Erythroblast (primary cell): ENCODE measurements around the gene FARP1.

Source experiments
- GATA1 ChIP-seq: IDR thresholded peaks from 2 replicates; pipeline ENCODE4 v1.6.1; 2011; ENCODE audit warnings: low read depth, mild to moderate bottlenecking, control low read depth, low read length, moderate library complexity
- POLR2A ChIP-seq: IDR thresholded peaks from 2 replicates; pipeline ENCODE4 v1.6.1; 2011; ENCODE audit warnings: mild to moderate bottlenecking, low read length

DNA sequence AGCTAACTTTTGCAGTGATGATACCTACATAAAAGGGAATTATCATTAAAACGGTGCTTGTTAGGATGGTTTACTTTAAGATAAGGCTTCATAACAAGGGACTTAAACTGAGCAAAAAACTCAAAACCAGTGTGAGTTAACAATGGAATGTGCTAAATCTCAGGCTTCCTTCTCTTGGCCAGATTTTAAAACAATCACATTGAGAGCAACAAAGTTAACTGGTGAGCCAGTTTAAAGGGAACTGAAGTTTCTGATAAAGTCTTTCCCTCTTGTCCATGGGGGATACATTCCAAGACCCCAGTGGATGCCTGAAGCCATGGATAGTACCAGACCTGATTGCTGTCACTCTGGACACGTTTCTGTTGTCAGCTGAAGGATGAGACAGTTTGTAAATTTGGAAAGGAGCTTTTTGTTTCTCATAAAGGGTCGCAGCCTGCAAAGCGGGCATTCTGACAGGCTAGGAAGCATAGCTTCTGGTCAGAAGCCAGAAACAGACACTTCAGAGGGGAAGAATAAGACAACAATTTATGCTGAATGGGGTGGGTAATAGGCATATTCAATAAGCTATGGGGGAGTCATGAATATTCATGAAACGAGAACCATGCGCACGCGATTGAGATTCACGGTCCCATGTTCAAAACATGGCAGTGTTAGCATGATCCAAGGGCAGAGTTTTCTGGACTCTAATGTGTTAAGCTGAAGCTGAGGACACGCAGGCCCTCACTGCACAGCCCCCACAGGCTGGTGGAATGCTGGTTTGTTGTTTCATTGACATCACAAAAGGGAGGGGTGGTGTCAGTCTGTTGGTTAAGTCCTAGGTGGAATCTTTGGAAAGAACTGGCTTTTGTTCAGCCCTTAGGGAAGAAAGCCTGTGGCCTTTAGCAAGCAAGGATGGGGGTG is 184.7 kb downstream of the FARP1 start:
- TF ChIP-seq POLR2A (no peak), GATA1 (no peak)
